ENCODE data around the gene METTL21A. TPM values are rescaled to one million over a fixed set of nuclear protein-coding genes. Genes with fewer than 3 reads are reported as not detected.

Gene METTL21A
- total RNA-seq, 2 experiments from 2014 or later: 10.8 to 11.9 TPM

GRCh38 chr2:207662203-207662602 lies 37.0 kb upstream of the METTL21A start:
- H3K4me3 Mint-ChIP-seq: no peak overlapping the region
- no peak overlapping the region for H3K27ac Mint-ChIP-seq
- H3K36me3 Mint-ChIP-seq (ENCODE audit: low read depth): no peaks in the 10 kb centered on the region
- TF ChIP-seq CTCF (IDR thresholded peaks at IDR 0.05): no peak
- H3K9me3 ChIP-seq (ENCODE audit: control insufficient read depth in 1 of 2, insufficient read depth in 1 of 2, low read length in 2 of 2): no peaks in the 10 kb centered on the region
- no peaks in the 10 kb centered on the region for H3K27me3 ChIP-seq (ENCODE audit: control insufficient read depth in 1 of 2, insufficient read depth in 2 of 2, low read length in 2 of 2)
- H3K27me3 Mint-ChIP-seq: no peaks in the 10 kb centered on the region
- H3K4me1 ChIP-seq (ENCODE audit: insufficient read depth, low read length): no peaks in the 10 kb centered on the region
- DNase-seq: peak in 3 of 14 experiments; percentile 8 to 69 (median 54)
- no peak overlapping the region for H3K4me3 ChIP-seq (ENCODE audit: low read length)
- H3K27ac ChIP-seq (ENCODE audit: low read depth in 1 of 2, low read length in 2 of 2): no peak overlapping the region
- ChIA-PET CTCF (no interaction called here), POLR2A (no interaction called here)
- intact Hi-C loops (cut with DNase I, micrococcal nuclease): no loop called here
- no peaks in the 10 kb centered on the region for H3K9me3 Mint-ChIP-seq
- H3K4me1 Mint-ChIP-seq (ENCODE audit: low read depth): no peaks in the 10 kb centered on the region
- ATAC-seq (ENCODE audit: poor library complexity): no peak
- no peaks in the 10 kb centered on the region for H3K36me3 ChIP-seq (ENCODE audit: insufficient read depth, low read length)

- Mint-ChIP-seq H3K36me3 (ENCODE audit: low read depth) (no peaks in the 10 kb centered on the region), H3K27ac (no peak overlapping the region), H3K4me1 (ENCODE audit: low read depth) (no peaks in the 10 kb centered on the region), H3K4me3 (no peak overlapping the region), H3K27me3 (no peaks in the 10 kb centered on the region), H3K9me3 (no peaks in the 10 kb centered on the region)
- CTCF ChIA-PET: no interaction called here
- H3K9me3 ChIP-seq (ENCODE audit: control insufficient read depth in 1 of 2, insufficient read depth in 1 of 2, low read length in 2 of 2): no peaks in the 10 kb centered on the region
- H3K27me3 ChIP-seq (ENCODE audit: control insufficient read depth in 1 of 2, insufficient read depth in 2 of 2, low read length in 2 of 2): no peaks in the 10 kb centered on the region
- no peak overlapping the region for H3K27ac ChIP-seq (ENCODE audit: low read depth in 1 of 2, low read length in 2 of 2)
- no peak for TF ChIP-seq CTCF (IDR thresholded peaks at IDR 0.05)
- no peak overlapping the region for H3K4me3 ChIP-seq (ENCODE audit: low read length)
- DNase-seq (no peak), ATAC-seq (ENCODE audit: poor library complexity) (no peak)
- POLR2A ChIA-PET: no interaction called here
- H3K4me1 ChIP-seq (ENCODE audit: insufficient read depth, low read length): no peaks in the 10 kb centered on the region
- no peaks in the 10 kb centered on the region for H3K36me3 ChIP-seq (ENCODE audit: insufficient read depth, low read length)
- intact Hi-C loops (cut with DNase I, micrococcal nuclease): no loop called here
Observed at GRCh38 chr2:207660994-207661393, 35.8 kb upstream of the METTL21A start.

- ChIA-PET CTCF (no interaction called here), POLR2A (no interaction called here)
- Mint-ChIP-seq H3K4me1 (ENCODE audit: low read depth) (no peaks in the 10 kb centered on the region), H3K27me3 (no peaks in the 10 kb centered on the region), H3K27ac (no peak overlapping the region), H3K4me3 (no peak overlapping the region), H3K9me3 (no peaks in the 10 kb centered on the region), H3K36me3 (ENCODE audit: low read depth) (no peaks in the 10 kb centered on the region)
- no peaks in the 10 kb centered on the region for H3K4me1 ChIP-seq (ENCODE audit: insufficient read depth, low read length)
- no peaks in the 10 kb centered on the region for H3K9me3 ChIP-seq (ENCODE audit: control insufficient read depth in 1 of 2, insufficient read depth in 1 of 2, low read length in 2 of 2)
- no peaks in the 10 kb centered on the region for H3K36me3 ChIP-seq (ENCODE audit: insufficient read depth, low read length)
- DNase-seq (no peak), ATAC-seq (ENCODE audit: poor library complexity) (no peak)
- intact Hi-C loops (cut with DNase I, micrococcal nuclease): no loop called here
- no peak overlapping the region for H3K4me3 ChIP-seq (ENCODE audit: low read length)
- no peak overlapping the region for H3K27ac ChIP-seq (ENCODE audit: low read depth in 1 of 2, low read length in 2 of 2)
- TF ChIP-seq CTCF (IDR thresholded peaks at IDR 0.05): no peak
- H3K27me3 ChIP-seq (ENCODE audit: control insufficient read depth in 1 of 2, insufficient read depth in 2 of 2, low read length in 2 of 2): no peaks in the 10 kb centered on the region
Observed at GRCh38 chr2:207658156-207658555, 33.0 kb upstream of the METTL21A start.
